GM12891 (cell line): Measurements from ENCODE around the gene GDF11.

Experiments used
- PAX5 ChIP-seq: IDR thresholded peaks from 2 replicates; pipeline ENCODE4 v1.6.1; 2011; ENCODE audit warnings: low read length, moderate library complexity, mild to moderate bottlenecking; ENCODE audit not compliant: insufficient read depth, severe bottlenecking
- POLR2A ChIP-seq: IDR thresholded peaks from 2 replicates; pipeline ENCODE4 v1.6.1; 2011; ENCODE audit warnings: low read depth, low read length, control low read depth
- POLR2AphosphoS5 ChIP-seq: IDR thresholded peaks from 2 replicates; pipeline ENCODE4 v1.6.1; 2011; ENCODE audit warnings: low read depth, low read length, control low read depth
- POU2F2 ChIP-seq: IDR thresholded peaks from 2 replicates; pipeline ENCODE4 v1.6.1; 2011; ENCODE audit warnings: low read depth, mild to moderate bottlenecking, control low read depth, low read length, moderate library complexity
- SPI1 ChIP-seq: IDR thresholded peaks from 2 replicates; pipeline ENCODE4 v1.6.1; 2011; ENCODE audit warnings: low read depth, low read length, control low read depth
- TAF1 ChIP-seq: IDR thresholded peaks from 2 replicates; pipeline ENCODE4 v1.6.1; 2011; ENCODE audit warnings: low read depth, low read length, control low read depth

DNA sequence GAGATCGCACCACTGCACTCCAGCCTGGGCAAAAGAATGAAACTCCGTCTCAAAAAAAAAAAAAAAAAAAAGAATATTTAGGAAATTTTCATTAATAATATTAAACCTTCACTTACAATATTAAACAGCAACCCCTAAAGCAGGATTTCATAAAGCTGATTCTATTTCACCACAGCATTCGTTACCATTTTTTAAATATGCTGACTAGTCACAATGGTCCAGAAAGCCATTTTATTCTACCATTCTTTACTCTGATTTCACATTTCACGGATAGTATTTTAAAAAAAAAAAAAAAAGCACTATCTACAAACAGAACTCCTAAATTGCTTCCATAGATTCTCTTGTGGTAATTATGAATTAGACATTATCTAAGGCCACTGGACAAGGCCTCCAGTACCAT, 47.0 kb downstream of the GDF11 start:
- TF ChIP-seq POLR2A = no peak
- no peak for TF ChIP-seq TAF1
- TF ChIP-seq POLR2AphosphoS5 = no peak
- no peak for TF ChIP-seq SPI1
- TF ChIP-seq PAX5 = no peak
- no peak for TF ChIP-seq POU2F2
